Breast epithelium (tissue), 4 donors: Measurements from ENCODE around the gene XKR8. TPM values are rescaled to one million over a fixed set of nuclear protein-coding genes. Genes with fewer than 3 reads are reported as not detected.

Experiments used
- DNase-seq, 2 donors: peaks; one replicate each; pipeline ENCODE4 v3.0.0-alpha.2; 2019; ENCODE audit warnings: low spot score in 2 of 2
- H3K27ac ChIP-seq, 2 donors: fragments of 200-600 bp; sonication (generic) in 1 of 2; one replicate each; pipeline ENCODE4 v1.5.1; 2016 to 2019; ENCODE audit warnings: mild to moderate bottlenecking in 1 of 2
- H3K27me3 ChIP-seq, 2 donors: fragments of 200-600 bp; sonication (generic) in 1 of 2; one replicate each; pipeline versions ENCODE4 v1.5.1 to v1.6.0; 2017 to 2019; ENCODE audit warnings: control low read depth in 1 of 2, mild to moderate bottlenecking in 1 of 2
- H3K36me3 ChIP-seq: fragments of 200-600 bp; one replicate; pipeline ENCODE4 v1.5.1; 2019
- H3K4me1 ChIP-seq, 2 donors: fragments of 200-600 bp; sonication (generic); one replicate each; pipeline ENCODE4 v1.5.1; 2016 to 2019; ENCODE audit warnings: control low read depth in 1 of 2
- H3K4me3 ChIP-seq, 3 donors: fragments of 200-600 bp; sonication (generic); 1 replicate in 2 of 3; 2 replicates in 1 of 3; pipeline ENCODE4 v1.5.1; 2016 to 2019; ENCODE audit warnings: mild to moderate bottlenecking in 3 of 3, moderate library complexity in 2 of 3
- H3K9me3 ChIP-seq, 2 donors: fragments of 200-600 bp; sonication (generic) in 1 of 2; one replicate each; pipeline ENCODE4 v1.5.1; 2016 to 2019; ENCODE audit warnings: control low read depth in 1 of 2
- CTCF ChIP-seq, 3 donors: fragments of 450-650 bp; IDR thresholded peaks; one replicate each; pipeline ENCODE4 v1.5.1; 2016 to 2017; ENCODE audit warnings: antibody characterized with exemption in 3 of 3, mild to moderate bottlenecking in 3 of 3, moderate library complexity in 3 of 3
- POLR2A ChIP-seq: fragments of 450-650 bp; IDR thresholded peaks from one replicate; pipeline ENCODE4 v1.6.1; 2016; ENCODE audit warnings: antibody characterized with exemption, mild to moderate bottlenecking, moderate library complexity
- POLR2AphosphoS5 ChIP-seq, 3 donors: sonication (generic); formaldehyde crosslinking; IDR thresholded peaks; one replicate each; pipeline ENCODE4 v1.6.1; 2017; ENCODE audit warnings: antibody characterized with exemption in 3 of 3
- intact Hi-C: fragments of 100-400 bp; cut with DNase I; formaldehyde crosslinking; loops from one replicate; pipeline ENCODE4 v1.15.1; 2023; ENCODE audit warnings: low total_unique reads
- total RNA-seq, 3 donors: library from RNA; depleted of rRNA; stranded (reverse); fragments of >200 nt; gene quantifications; one replicate each; pipeline ENCODE4 v1.1.0, GENCODE V29; 2016

The XKR8 gene
- total RNA-seq, 3 donors from 2014 or later: 4.2 to 6.9 (median 5.6) TPM

- Histone ChIP-seq H3K27ac (no peak overlapping the region), H3K27me3 (no peaks in the 10 kb centered on the region), H3K36me3 (no peaks in the 10 kb centered on the region), H3K4me1 (no peaks in the 10 kb centered on the region), H3K4me3 (no peak overlapping the region), H3K9me3 (no peaks in the 10 kb centered on the region)
- no peak for DNase-seq
- intact Hi-C loops: no loop called here
- TF ChIP-seq CTCF (IDR thresholded peaks at IDR 0.05) (no peak), POLR2AphosphoS5 (IDR thresholded peaks at IDR 0.05) (no peak), POLR2A (no peak)
Measured at GRCh38 chr1:27941671-27942540, 17.9 kb upstream of the XKR8 start.

- no peak overlapping the region for H3K4me3 ChIP-seq
Measured at GRCh38 chr1:27945020-27945419, 14.8 kb upstream of the XKR8 start.

GRCh38 chr1:27949027-27949426, 10.7 kb upstream of the XKR8 start:
- Histone ChIP-seq H3K4me1 (no peaks in the 10 kb centered on the region), H3K36me3 (no peaks in the 10 kb centered on the region), H3K9me3 (no peaks in the 10 kb centered on the region), H3K4me3 (no peak overlapping the region), H3K27me3 (no peaks in the 10 kb centered on the region), H3K27ac (no peak overlapping the region)
- intact Hi-C loops: no loop called here
- no peak for DNase-seq
- TF ChIP-seq CTCF (IDR thresholded peaks at IDR 0.05): no peak
- TF ChIP-seq POLR2AphosphoS5 (IDR thresholded peaks at IDR 0.05): no peak
- TF ChIP-seq POLR2A: no peak

More at GRCh38 chr1:27945020-27945419, 14.8 kb upstream of the XKR8 start:
- Histone ChIP-seq H3K36me3 (no peaks in the 10 kb centered on the region), H3K27ac (no peak overlapping the region), H3K9me3 (no peaks in the 10 kb centered on the region), H3K4me1 (no peaks in the 10 kb centered on the region), H3K27me3 (no peaks in the 10 kb centered on the region)
- no peak for DNase-seq
- intact Hi-C loops: no loop called here
- no peak for TF ChIP-seq POLR2A

- DNase-seq: no peak
- intact Hi-C loops: loop anchor here (2.0 kb wide), 1 partner anchor 57 kb away; no protein-coding TSS in a partner anchor
- no peaks in the 10 kb centered on the region for H3K9me3 ChIP-seq
- TF ChIP-seq POLR2A (no peak), POLR2AphosphoS5 (IDR thresholded peaks at IDR 0.05) (no peak), CTCF (IDR thresholded peaks at IDR 0.05) (no peak)
- no peak overlapping the region for H3K27ac ChIP-seq
- no peaks in the 10 kb centered on the region for H3K4me1 ChIP-seq
- no peak overlapping the region for H3K4me3 ChIP-seq
- no peaks in the 10 kb centered on the region for H3K36me3 ChIP-seq
- no peaks in the 10 kb centered on the region for H3K27me3 ChIP-seq
Measured at GRCh38 chr1:27951396-27951795, 8.4 kb upstream of the XKR8 start.

GRCh38 chr1:27952147-27952546, 7.6 kb upstream of the XKR8 start:
- H3K4me1 ChIP-seq: no peaks in the 10 kb centered on the region
- no peak overlapping the region for H3K27ac ChIP-seq
- no peak overlapping the region for H3K4me3 ChIP-seq
- no peaks in the 10 kb centered on the region for H3K36me3 ChIP-seq
- no peaks in the 10 kb centered on the region for H3K27me3 ChIP-seq
- no peak for DNase-seq
- intact Hi-C loops: no loop called here
- no peak for TF ChIP-seq POLR2AphosphoS5 (IDR thresholded peaks at IDR 0.05)
- TF ChIP-seq POLR2A: no peak
- TF ChIP-seq CTCF (IDR thresholded peaks at IDR 0.05): no peak
- H3K9me3 ChIP-seq: no peaks in the 10 kb centered on the region
